Spleen (tissue), 7 donors: ENCODE results near the gene FAM174B.

Experiments used
- CTCF ChIP-seq, 11 experiments: fragments of 200-600 bp in 7 of 11; fragments of 450-650 bp in 4 of 11; sonication (generic) in 4 of 11; IDR thresholded peaks in 8 of 11; conservative IDR thresholded peaks in 3 of 11; 1 replicate in 7 of 11; 2 replicates in 4 of 11; pipeline versions ENCODE4 v1.4.0 to v1.8.0; 2016 to 2021; ENCODE audit warnings: antibody characterized with exemption in 11 of 11, inconsistent platforms in 4 of 11, mild to moderate bottlenecking in 1 of 11
- POLR2A ChIP-seq, 3 donors: fragments of 450-650 bp; IDR thresholded peaks; one replicate each; pipeline ENCODE4 v1.5.1; 2017; ENCODE audit warnings: antibody characterized with exemption in 3 of 3, mild to moderate bottlenecking in 1 of 3
- POLR2AphosphoS5 ChIP-seq, 3 donors: sonication (generic); formaldehyde crosslinking; IDR thresholded peaks; one replicate each; pipeline ENCODE4 v1.5.1; 2017; ENCODE audit warnings: antibody characterized with exemption in 3 of 3
- donor health status: DM: no; HTN: no; CAD: no; lungs with moderate emphysema.
- donor health status: DM: no; HTN: no; CAD: no.
- donor health status: DM: no; HTN: no; CAD: no.

GRCh38 chr15:92650256-92650655 lies 5.3 kb downstream of the FAM174B start:
- no peak for TF ChIP-seq CTCF (IDR thresholded peaks at IDR 0.05 in 8 of 11, conservative IDR thresholded peaks at IDR 0.05 in 3 of 11)
- TF ChIP-seq POLR2A (IDR thresholded peaks at IDR 0.05), result no peak
- no peak for TF ChIP-seq POLR2AphosphoS5 (IDR thresholded peaks at IDR 0.05)
